HEK293T (cell line): Measurements from ENCODE around the gene GIPC1.
A peak's percentile ranks its signal among the peaks of the same experiment; 100 is the strongest.
"Not testable (repeated sequence)": the region's sequence is repeated elsewhere in the genome, so short reads cannot be mapped to it uniquely, and the experiment has no call there.

Source experiments
- CTCF ChIA-PET: fragments of 350-600 bp; formaldehyde crosslinking; extraction: SDS; loops from one replicate; lab custom pipeline; 2021; ENCODE audit warnings: antibody characterized with exemption, inconsistent platforms; lab: Yijun Ruan, JAX
- POLR2A ChIA-PET: fragments of 350-600 bp; formaldehyde crosslinking; extraction: SDS; loops from one replicate; lab custom pipeline; 2020; ENCODE audit warnings: antibody characterized with exemption, inconsistent platforms; lab: Yijun Ruan, JAX
- DNase-seq: peaks from one replicate; pipeline ENCODE4 v3.0.0; 2012; ENCODE audit warnings: mixed read lengths; ENCODE audit errors: extremely low spot score
- ARNT ChIP-seq: fragments of 450-650 bp; IDR thresholded peaks from 2 replicates; pipeline ENCODE4 v1.6.1; 2017; ENCODE audit warnings: mild to moderate bottlenecking
- BHLHE40 ChIP-seq: fragments of 450-650 bp; IDR thresholded peaks from 2 replicates; pipeline ENCODE4 v1.6.1; 2016; ENCODE audit warnings: mild to moderate bottlenecking, moderate library complexity, borderline replicate concordance
- CTBP1 ChIP-seq: fragments of 450-650 bp; IDR thresholded peaks from 2 replicates; pipeline ENCODE4 v1.6.1; 2016; ENCODE audit warnings: borderline replicate concordance
- ELF4 ChIP-seq: fragments of 450-650 bp; IDR thresholded peaks from 2 replicates; pipeline ENCODE4 v1.6.1; 2017; ENCODE audit warnings: antibody characterized with exemption
- FOXA1 ChIP-seq: fragments of 450-650 bp; IDR thresholded peaks from 2 replicates; pipeline ENCODE4 v1.6.1; 2016; ENCODE audit warnings: mild to moderate bottlenecking
- FOXK2 ChIP-seq: fragments of 450-650 bp; IDR thresholded peaks from 2 replicates; pipeline ENCODE4 v1.6.1; 2016; ENCODE audit warnings: mild to moderate bottlenecking
- FOXM1 ChIP-seq: fragments of 450-650 bp; IDR thresholded peaks from 2 replicates; pipeline ENCODE4 v1.6.1; 2017; ENCODE audit warnings: mild to moderate bottlenecking, borderline replicate concordance
- HDGF ChIP-seq: fragments of 450-650 bp; IDR thresholded peaks from 2 replicates; pipeline ENCODE4 v1.6.1; 2017; ENCODE audit warnings: antibody characterized with exemption, borderline replicate concordance
- L3MBTL2 ChIP-seq: fragments of 450-650 bp; conservative IDR thresholded peaks from 2 replicates; pipeline ENCODE4 v1.6.1; 2016; ENCODE audit warnings: mild to moderate bottlenecking
- LEF1 ChIP-seq: fragments of 450-650 bp; IDR thresholded peaks from 2 replicates; pipeline ENCODE4 v1.6.1; 2017; ENCODE audit warnings: mild to moderate bottlenecking, borderline replicate concordance
- NFRKB ChIP-seq: fragments of 450-650 bp; IDR thresholded peaks from 2 replicates; pipeline ENCODE4 v1.6.1; 2016; ENCODE audit warnings: mild to moderate bottlenecking, moderate library complexity
- PKNOX1 ChIP-seq: fragments of 450-650 bp; IDR thresholded peaks from 2 replicates; pipeline ENCODE4 v1.6.1; 2016
- SP1 ChIP-seq: fragments of 450-650 bp; IDR thresholded peaks from 2 replicates; pipeline ENCODE4 v1.6.1; 2017
- SUZ12 ChIP-seq: fragments of 450-650 bp; IDR thresholded peaks from 2 replicates; pipeline ENCODE4 v1.6.1; 2016; ENCODE audit warnings: mild to moderate bottlenecking
- TARDBP ChIP-seq: fragments of 450-650 bp; IDR thresholded peaks from 2 replicates; pipeline ENCODE4 v1.6.1; 2016
- ZNF384 ChIP-seq: fragments of 450-650 bp; IDR thresholded peaks from 2 replicates; pipeline ENCODE4 v1.6.1; 2016

Gene GIPC1

GRCh38 chr19:14541979-14542378 lies 46.1 kb upstream of the GIPC1 start:
- CTCF ChIA-PET, DNase-seq, POLR2A ChIA-PET: not testable (repeated sequence)
- peak; percentile 46; the same call in 1 of the 2 replicates for TF ChIP-seq ZNF384

GRCh38 chr19:14540741-14541525 lies 45.0 kb upstream of the GIPC1 start:
- POLR2A ChIA-PET, result no interaction called here
- CTCF ChIA-PET, result no interaction called here
- DNase-seq, result no peak
- TF ChIP-seq ZNF384 (no peak), HDGF (no peak), L3MBTL2 (no peak), ELF4 (no peak), PKNOX1 (no peak), FOXK2 (no peak), TARDBP (no peak), FOXM1 (no peak), SUZ12 (no peak), SP1 (no peak), FOXA1 (no peak), NFRKB (no peak), ARNT (no peak), BHLHE40 (no peak), CTBP1 (no peak), LEF1 (no peak)

GRCh38 chr19:14536926-14537692 lies 41.2 kb upstream of the GIPC1 start:
- peak; percentile 84 for DNase-seq
- TF ChIP-seq LEF1, result no peak
- TF ChIP-seq CTBP1, result no peak
- POLR2A ChIA-PET, result interaction anchor here (3.6 kb wide), 1 partner anchor 19 kb away, joined by 20 read pairs; the partner anchor contains the start of gene DNAJB1
- CTCF ChIA-PET, result no interaction called here

- POLR2A ChIA-PET, result interaction anchor here (1.2 kb wide), 2 partner anchors 15 to 16 kb away, joined by 3 to 5 read pairs; partner anchors contain the start of gene DNAJB1
- DNase-seq, result no peak
- CTCF ChIA-PET, result no interaction called here
- no peak for TF ChIP-seq CTBP1
- no peak for TF ChIP-seq FOXK2
- no peak for TF ChIP-seq ARNT
- TF ChIP-seq FOXA1, result no peak
- no peak for TF ChIP-seq SP1
- no peak for TF ChIP-seq PKNOX1
- no peak for TF ChIP-seq LEF1
- TF ChIP-seq HDGF, result no peak
- no peak for TF ChIP-seq NFRKB
- TF ChIP-seq BHLHE40, result no peak
- TF ChIP-seq ELF4, result no peak
- TF ChIP-seq TARDBP, result no peak
- TF ChIP-seq FOXM1, result no peak
- TF ChIP-seq L3MBTL2, result no peak
- TF ChIP-seq ZNF384, result no peak
- no peak for TF ChIP-seq SUZ12
These were observed 37.5 kb upstream of the GIPC1 start for GRCh38 chr19:14533450-14533849.

GRCh38 chr19:14530506-14530905 lies 34.6 kb upstream of the GIPC1 start:
- TF ChIP-seq LEF1 (no peak), CTBP1 (no peak), ARNT (no peak), FOXM1 (no peak), HDGF (no peak), TARDBP (no peak), FOXA1 (no peak), SUZ12 (no peak), BHLHE40 (no peak), FOXK2 (no peak), PKNOX1 (no peak), NFRKB (no peak), SP1 (no peak), ZNF384 (no peak)
- DNase-seq, result no peak
- ChIA-PET CTCF (no interaction called here), POLR2A (interaction anchor here (2.3 kb wide), 1 partner anchor 12 kb away, joined by 11 read pairs; the partner anchor contains the start of gene DNAJB1)

GRCh38 chr19:14530005-14530348 lies 34.0 kb upstream of the GIPC1 start:
- DNase-seq, result no peak
- CTCF ChIA-PET, result no interaction called here
- no peak for TF ChIP-seq TARDBP
- TF ChIP-seq ARNT, result no peak
- TF ChIP-seq NFRKB, result no peak
- no peak for TF ChIP-seq HDGF
- no peak for TF ChIP-seq ZNF384
- TF ChIP-seq PKNOX1, result no peak
- no peak for TF ChIP-seq FOXA1
- no peak; the same call in 1 of the 2 replicates for TF ChIP-seq L3MBTL2
- no peak for TF ChIP-seq BHLHE40
- TF ChIP-seq FOXK2, result no peak
- TF ChIP-seq FOXM1, result no peak
- TF ChIP-seq CTBP1, result no peak
- TF ChIP-seq SP1, result no peak
- no peak for TF ChIP-seq SUZ12
- no peak for TF ChIP-seq LEF1
- no peak for TF ChIP-seq ELF4
- POLR2A ChIA-PET, result no interaction called here
